ENCODE data around the gene PLD1. TPM values are rescaled to one million over a fixed set of nuclear protein-coding genes. Genes with fewer than 3 reads are reported as not detected.

The PLD1 gene
- total and polyA plus RNA-seq, 2 of the 8 experiments (the other 6 are each of a cell fraction or from before 2014, with no cell fraction given), result 1.2 to 2.6 TPM

GRCh38 chr3:171648069-171648468 lies 162.2 kb downstream of the PLD1 start (continued):
- TF ChIP-seq CHD7 (IDR thresholded peaks at IDR 0.05; ENCODE audit: insufficient replicate concordance, low read length), result no peak
- TF ChIP-seq E2F6 (IDR thresholded peaks at IDR 0.05), result no peak
- TF ChIP-seq TAF1 (IDR thresholded peaks at IDR 0.05; ENCODE audit: low read depth, low read length), result no peak
- TF ChIP-seq, protein P1, sequence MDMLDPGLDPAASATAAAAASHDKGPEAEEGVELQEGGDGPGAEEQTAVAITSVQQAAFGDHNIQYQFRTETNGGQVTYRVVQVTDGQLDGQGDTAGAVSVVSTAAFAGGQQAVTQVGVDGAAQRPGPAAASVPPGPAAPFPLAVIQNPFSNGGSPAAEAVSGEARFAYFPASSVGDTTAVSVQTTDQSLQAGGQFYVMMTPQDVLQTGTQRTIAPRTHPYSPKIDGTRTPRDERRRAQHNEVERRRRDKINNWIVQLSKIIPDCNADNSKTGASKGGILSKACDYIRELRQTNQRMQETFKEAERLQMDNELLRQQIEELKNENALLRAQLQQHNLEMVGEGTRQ (IDR thresholded peaks at IDR 0.05; ENCODE audit: low read length), result no peak
- TF ChIP-seq SP1 (IDR thresholded peaks at IDR 0.05; ENCODE audit: low read depth, low read length), result no peak
- TF ChIP-seq HDAC2 (IDR thresholded peaks at IDR 0.05; ENCODE audit: borderline replicate concordance in 1 of 2, low read depth in 2 of 2, low read length in 2 of 2), result no peak
- TF ChIP-seq KDM4A (IDR thresholded peaks at IDR 0.05; ENCODE audit: low read depth, low read length, severe bottlenecking), result no peak
- TF ChIP-seq SIRT6 (IDR thresholded peaks at IDR 0.05; ENCODE audit: low read length), result no peak
- TF ChIP-seq CBX8 (IDR thresholded peaks at IDR 0.05; ENCODE audit: borderline replicate concordance, low read depth, low read length), result no peak

All from H1 (cell line).